Measurements from ENCODE around the gene IL1RL1.

IL1RL1 gene

GRCh38 chr2:102284611-102285010 lies 26.8 kb upstream of the IL1RL1 start:
- TF ChIP-seq CTCF (IDR thresholded peaks at IDR 0.05) = no peak
- H3K9me3 ChIP-seq = no peaks in the 10 kb centered on the region

GRCh38 chr2:102285368-102285767 lies 26.0 kb upstream of the IL1RL1 start:
- TF ChIP-seq CTCF (IDR thresholded peaks at IDR 0.05) = no peak
- H3K27me3 ChIP-seq = no peaks in the 10 kb centered on the region
- no peak overlapping the region for H3K27ac ChIP-seq

More at GRCh38 chr2:102284611-102285010, 26.8 kb upstream of the IL1RL1 start:
- Histone ChIP-seq H3K27ac (no peak overlapping the region), H3K27me3 (no peaks in the 10 kb centered on the region), H3K36me3 (no peaks in the 10 kb centered on the region), H3K4me1 (ENCODE audit: control insufficient read depth in 1 of 2, insufficient read depth in 1 of 2, low read depth in 1 of 2, low read length in 1 of 2) (peaks cover 0 to 11% of the 10 kb centered on the region in 2 experiments), H3K4me3 (ENCODE audit: low read depth in 1 of 2, low read length in 1 of 2) (no peak overlapping the region)

GRCh38 chr2:102286041-102286440 lies 25.3 kb upstream of the IL1RL1 start:
- Histone ChIP-seq H3K4me1 (ENCODE audit: control insufficient read depth in 1 of 2, insufficient read depth in 1 of 2, low read depth in 1 of 2, low read length in 1 of 2) (peaks cover 5 to 15% of the 10 kb centered on the region in 2 experiments), H3K27ac (no peak overlapping the region), H3K4me3 (ENCODE audit: low read depth in 1 of 2, low read length in 1 of 2) (no peak overlapping the region), H3K36me3 (no peaks in the 10 kb centered on the region), H3K27me3 (no peaks in the 10 kb centered on the region), H3K9me3 (no peaks in the 10 kb centered on the region)
- no peak for TF ChIP-seq CTCF (IDR thresholded peaks at IDR 0.05)

More at GRCh38 chr2:102285368-102285767, 26.0 kb upstream of the IL1RL1 start:
- no peaks in the 10 kb centered on the region for H3K36me3 ChIP-seq
- no peak overlapping the region for H3K4me3 ChIP-seq (ENCODE audit: low read depth in 1 of 2, low read length in 1 of 2)
- H3K4me1 ChIP-seq (ENCODE audit: control insufficient read depth in 1 of 2, insufficient read depth in 1 of 2, low read depth in 1 of 2, low read length in 1 of 2) = peaks cover 0 to 11% of the 10 kb centered on the region in 2 experiments
- H3K9me3 ChIP-seq = no peaks in the 10 kb centered on the region

GRCh38 chr2:102289129-102289528 lies 22.2 kb upstream of the IL1RL1 start:
- H3K4me1 ChIP-seq (ENCODE audit: control insufficient read depth in 1 of 2, insufficient read depth in 1 of 2, low read depth in 1 of 2, low read length in 1 of 2) = peaks cover 33 to 36% of the 10 kb centered on the region in 2 experiments
- H3K27me3 ChIP-seq = no peaks in the 10 kb centered on the region
- no peaks in the 10 kb centered on the region for H3K9me3 ChIP-seq
- no peak overlapping the region for H3K4me3 ChIP-seq (ENCODE audit: low read depth in 1 of 2, low read length in 1 of 2)
- H3K36me3 ChIP-seq = no peaks in the 10 kb centered on the region
- TF ChIP-seq CTCF (IDR thresholded peaks at IDR 0.05) = no peak
- H3K27ac ChIP-seq = no peak overlapping the region

- peaks cover 44 to 48% of the 10 kb centered on the region in 2 experiments for H3K4me1 ChIP-seq (ENCODE audit: control insufficient read depth in 1 of 2, insufficient read depth in 1 of 2, low read depth in 1 of 2, low read length in 1 of 2)
- peak overlapping the region in 1 of 2 experiments; percentile 35 for H3K4me3 ChIP-seq (ENCODE audit: low read depth in 1 of 2, low read length in 1 of 2)
- H3K27ac ChIP-seq = peak overlapping the region; percentile 84
- H3K36me3 ChIP-seq = no peaks in the 10 kb centered on the region
- no peaks in the 10 kb centered on the region for H3K27me3 ChIP-seq
- no peaks in the 10 kb centered on the region for H3K9me3 ChIP-seq
- TF ChIP-seq CTCF (IDR thresholded peaks at IDR 0.05) = no peak
Measured at GRCh38 chr2:102290594-102290993, 20.8 kb upstream of the IL1RL1 start.

All from neutrophil (primary cell).